ENCODE data around the gene LIPC.

LIPC gene

DNA sequence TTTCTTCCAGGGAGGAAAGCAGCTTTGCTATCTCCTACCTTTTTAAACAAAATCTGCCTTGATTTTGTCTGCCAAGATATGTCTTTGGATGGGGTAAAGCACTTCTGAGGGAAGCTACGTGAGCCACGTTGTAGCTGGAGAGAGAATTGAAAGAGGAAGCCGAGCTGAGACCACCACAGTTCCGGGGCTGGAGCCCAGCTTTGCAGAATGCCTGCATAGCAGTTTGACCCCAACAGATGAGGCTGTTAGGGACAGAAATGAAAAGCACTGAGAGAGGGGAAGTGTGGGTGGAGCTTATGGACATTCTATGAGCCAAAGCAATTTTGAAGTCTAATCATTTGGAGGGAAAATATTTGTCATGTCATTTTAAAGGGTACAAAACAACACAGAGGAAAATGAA is 45.4 kb downstream of the LIPC start:
- DNase-seq (ENCODE audit: insufficient read length): no peak
- no peak for FAIRE-seq
- TF ChIP-seq POLR2A (IDR thresholded peaks at IDR 0.05; ENCODE audit: low read depth, low read length) (no peak), TAF1 (IDR thresholded peaks at IDR 0.05; ENCODE audit: borderline replicate concordance, low read depth, low read length) (no peak), POLR2AphosphoS5 (IDR thresholded peaks at IDR 0.05; ENCODE audit: low read depth, low read length) (no peak)

GRCh38 chr15:58478035-58478434 is 46.2 kb downstream of the LIPC start:
- TF ChIP-seq POLR2AphosphoS5 (IDR thresholded peaks at IDR 0.05; ENCODE audit: low read depth, low read length): no peak
- no peak for TF ChIP-seq POLR2A (IDR thresholded peaks at IDR 0.05; ENCODE audit: low read depth, low read length)
- no peak for TF ChIP-seq TAF1 (IDR thresholded peaks at IDR 0.05; ENCODE audit: borderline replicate concordance, low read depth, low read length)
- FAIRE-seq (no peak), DNase-seq (ENCODE audit: insufficient read length) (no peak)

GRCh38 chr15:58478579-58478978 is 46.8 kb downstream of the LIPC start:
- FAIRE-seq (no peak), DNase-seq (ENCODE audit: insufficient read length) (no peak)
- TF ChIP-seq POLR2A (IDR thresholded peaks at IDR 0.05; ENCODE audit: low read depth, low read length) (no peak), TAF1 (IDR thresholded peaks at IDR 0.05; ENCODE audit: borderline replicate concordance, low read depth, low read length) (no peak), POLR2AphosphoS5 (IDR thresholded peaks at IDR 0.05; ENCODE audit: low read depth, low read length) (no peak)

DNA sequence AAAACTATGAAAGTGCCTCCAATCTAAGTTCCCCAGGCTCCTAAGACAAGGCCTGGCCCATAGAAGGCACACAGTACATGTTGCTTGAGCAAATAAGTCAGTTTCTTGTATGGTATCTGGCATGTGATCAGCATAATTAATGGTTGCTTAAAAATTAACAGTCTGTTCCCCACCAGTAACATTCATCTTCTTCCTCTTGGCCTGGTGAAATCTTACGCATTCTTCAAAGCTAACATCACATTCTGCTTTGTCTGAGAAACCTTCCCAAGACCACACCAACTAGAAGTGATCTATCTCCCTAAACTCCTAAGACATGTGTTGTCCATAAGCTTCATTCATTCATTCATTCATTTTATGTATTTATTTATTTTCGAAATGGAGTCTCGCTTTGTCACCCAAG is 48.1 kb downstream of the LIPC start:
- TF ChIP-seq POLR2AphosphoS5 (IDR thresholded peaks at IDR 0.05; ENCODE audit: low read depth, low read length) (no peak), TAF1 (IDR thresholded peaks at IDR 0.05; ENCODE audit: borderline replicate concordance, low read depth, low read length) (no peak), POLR2A (IDR thresholded peaks at IDR 0.05; ENCODE audit: low read depth, low read length) (no peak)
- FAIRE-seq: no peak

DNA sequence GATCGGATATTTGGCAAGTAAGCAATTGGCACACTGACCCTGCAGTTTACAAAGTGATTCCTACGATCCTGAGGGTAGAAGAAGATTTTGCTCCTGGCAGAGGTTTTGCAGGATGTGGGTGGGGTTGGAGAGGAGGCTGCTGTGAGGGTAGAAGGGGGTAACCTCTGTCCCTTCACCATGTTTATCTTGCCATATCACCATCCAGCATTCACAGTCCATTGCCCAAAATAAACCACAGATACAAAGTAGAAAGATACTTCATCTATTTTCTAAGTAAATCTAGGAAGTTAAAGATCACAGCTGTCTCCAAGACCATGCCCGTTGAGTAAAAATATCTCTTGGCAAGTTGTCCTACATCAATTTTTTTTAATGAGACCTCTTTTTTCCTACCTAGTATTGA is 51.6 kb downstream of the LIPC start:
- DNase-seq (ENCODE audit: insufficient read length) (no peak), FAIRE-seq (no peak)
- TF ChIP-seq POLR2A (IDR thresholded peaks at IDR 0.05; ENCODE audit: low read depth, low read length) (no peak), TAF1 (IDR thresholded peaks at IDR 0.05; ENCODE audit: borderline replicate concordance, low read depth, low read length) (no peak), POLR2AphosphoS5 (IDR thresholded peaks at IDR 0.05; ENCODE audit: low read depth, low read length) (no peak)

More for the DNA sequence above, 48.1 kb downstream of the LIPC start:
- DNase-seq (ENCODE audit: insufficient read length): no peak

DNA sequence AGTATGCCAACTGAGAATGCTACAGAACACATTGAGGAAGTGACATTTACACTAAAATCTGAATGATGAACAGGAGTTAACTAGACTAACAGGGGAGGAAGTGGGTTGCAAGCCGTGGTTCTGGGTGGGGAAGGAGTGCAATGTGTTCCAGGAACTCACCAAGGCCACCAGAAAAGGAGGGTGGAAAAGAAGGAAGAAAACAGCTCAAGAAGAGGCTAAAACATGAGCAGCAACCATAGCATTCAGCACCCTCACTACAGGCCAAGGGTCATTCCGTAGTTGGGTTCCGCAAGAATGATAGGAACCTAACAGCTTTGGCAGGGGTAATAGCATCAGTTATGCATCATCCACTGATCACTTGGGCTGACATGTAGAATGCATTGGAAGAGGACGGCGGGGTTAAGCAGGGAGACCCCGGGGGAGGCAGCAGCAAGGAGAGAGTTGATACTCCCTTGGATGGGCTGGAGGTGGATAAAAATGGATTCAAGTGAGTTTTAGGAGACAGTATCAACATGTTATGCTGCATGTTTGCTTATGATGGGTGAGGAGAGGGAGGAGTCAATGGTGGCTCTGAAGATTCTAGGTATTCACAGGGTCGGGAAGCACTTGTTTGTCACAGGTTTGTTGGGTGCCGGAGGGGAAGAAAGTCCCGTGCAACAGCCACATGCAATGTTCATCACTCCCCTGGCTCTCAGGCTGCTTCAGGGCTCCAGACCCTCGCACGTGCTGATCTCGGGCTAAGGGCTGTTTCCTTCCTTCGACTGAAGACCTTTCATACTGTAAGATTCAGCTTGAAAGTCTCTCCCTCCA is 53.2 kb downstream of the LIPC start:
- TF ChIP-seq POLR2A (IDR thresholded peaks at IDR 0.05; ENCODE audit: low read depth, low read length) (no peak), TAF1 (IDR thresholded peaks at IDR 0.05; ENCODE audit: borderline replicate concordance, low read depth, low read length) (no peak), POLR2AphosphoS5 (IDR thresholded peaks at IDR 0.05; ENCODE audit: low read depth, low read length) (no peak)
- DNase-seq (ENCODE audit: insufficient read length) (no peak), FAIRE-seq (no peak)

GRCh38 chr15:58486062-58486461 is 54.3 kb downstream of the LIPC start:
- DNase-seq (ENCODE audit: insufficient read length) (no peak), FAIRE-seq (no peak)
- TF ChIP-seq POLR2A (IDR thresholded peaks at IDR 0.05; ENCODE audit: low read depth, low read length) (no peak), POLR2AphosphoS5 (IDR thresholded peaks at IDR 0.05; ENCODE audit: low read depth, low read length) (no peak), TAF1 (IDR thresholded peaks at IDR 0.05; ENCODE audit: borderline replicate concordance, low read depth, low read length) (no peak)

DNA sequence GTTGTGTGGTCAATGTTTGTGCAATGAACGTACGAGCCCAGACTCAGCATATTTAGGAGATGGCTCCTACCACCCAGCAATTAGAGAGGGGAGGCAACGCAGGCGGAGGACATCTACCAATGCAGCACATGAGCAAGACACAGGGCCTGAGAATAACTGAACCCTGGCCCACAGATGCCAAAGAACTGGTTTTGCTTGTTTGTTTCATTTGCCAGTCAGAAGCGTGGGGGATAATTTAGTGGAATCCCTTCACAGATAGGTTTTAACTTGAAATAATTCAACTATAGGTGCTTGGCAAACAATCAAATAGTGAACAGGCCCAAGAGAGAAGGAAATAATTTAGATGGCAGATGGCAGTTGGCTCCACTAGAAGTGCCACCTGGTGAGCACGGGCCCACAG is 54.8 kb downstream of the LIPC start:
- no peak for DNase-seq (ENCODE audit: insufficient read length)
- no peak for TF ChIP-seq TAF1 (IDR thresholded peaks at IDR 0.05; ENCODE audit: borderline replicate concordance, low read depth, low read length)
- TF ChIP-seq POLR2A (IDR thresholded peaks at IDR 0.05; ENCODE audit: low read depth, low read length): no peak
- TF ChIP-seq POLR2AphosphoS5 (IDR thresholded peaks at IDR 0.05; ENCODE audit: low read depth, low read length): no peak
- no peak for FAIRE-seq

DNA sequence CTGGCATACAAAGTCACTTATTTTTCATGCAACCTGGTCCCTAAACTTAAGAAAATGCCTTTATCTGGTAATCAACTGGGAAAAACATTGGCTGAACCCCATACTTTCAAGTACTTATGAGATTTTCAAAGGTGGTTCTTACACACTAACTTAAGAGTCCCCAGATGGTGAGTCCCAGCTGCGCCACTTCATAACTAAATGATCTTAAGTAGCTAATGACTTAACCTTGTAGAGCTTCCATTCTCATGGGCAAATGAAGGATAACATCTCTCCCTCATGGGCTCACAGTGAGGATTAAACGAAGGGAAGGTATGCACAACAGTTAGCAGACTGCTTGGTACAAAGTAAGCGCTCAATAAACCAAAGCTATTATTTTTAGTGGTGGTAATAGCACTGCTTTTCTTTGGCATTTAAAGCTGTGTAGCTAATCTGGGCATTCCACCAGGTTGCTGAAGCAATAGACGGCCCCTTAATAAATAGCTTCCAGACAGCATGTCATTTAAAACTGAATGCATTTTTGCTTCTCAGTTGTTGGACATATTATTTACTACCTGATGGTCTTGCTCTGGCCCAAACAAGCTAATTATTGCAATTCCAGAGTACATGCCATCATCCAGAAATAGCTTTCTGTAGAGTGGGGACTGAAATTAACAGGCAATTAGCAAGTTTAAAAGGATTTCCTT is 55.4 kb downstream of the LIPC start:
- DNase-seq (ENCODE audit: insufficient read length): no peak
- FAIRE-seq: no peak
- TF ChIP-seq TAF1 (IDR thresholded peaks at IDR 0.05; ENCODE audit: borderline replicate concordance, low read depth, low read length) (no peak), POLR2A (IDR thresholded peaks at IDR 0.05; ENCODE audit: low read depth, low read length) (no peak), POLR2AphosphoS5 (IDR thresholded peaks at IDR 0.05; ENCODE audit: low read depth, low read length) (no peak)

GRCh38 chr15:58487724-58488120 is 55.9 kb downstream of the LIPC start:
- no peak for DNase-seq (ENCODE audit: insufficient read length)
- TF ChIP-seq POLR2AphosphoS5 (IDR thresholded peaks at IDR 0.05; ENCODE audit: low read depth, low read length): no peak
- TF ChIP-seq TAF1 (IDR thresholded peaks at IDR 0.05; ENCODE audit: borderline replicate concordance, low read depth, low read length): no peak
- TF ChIP-seq POLR2A (IDR thresholded peaks at IDR 0.05; ENCODE audit: low read depth, low read length): no peak
- FAIRE-seq: no peak

DNA sequence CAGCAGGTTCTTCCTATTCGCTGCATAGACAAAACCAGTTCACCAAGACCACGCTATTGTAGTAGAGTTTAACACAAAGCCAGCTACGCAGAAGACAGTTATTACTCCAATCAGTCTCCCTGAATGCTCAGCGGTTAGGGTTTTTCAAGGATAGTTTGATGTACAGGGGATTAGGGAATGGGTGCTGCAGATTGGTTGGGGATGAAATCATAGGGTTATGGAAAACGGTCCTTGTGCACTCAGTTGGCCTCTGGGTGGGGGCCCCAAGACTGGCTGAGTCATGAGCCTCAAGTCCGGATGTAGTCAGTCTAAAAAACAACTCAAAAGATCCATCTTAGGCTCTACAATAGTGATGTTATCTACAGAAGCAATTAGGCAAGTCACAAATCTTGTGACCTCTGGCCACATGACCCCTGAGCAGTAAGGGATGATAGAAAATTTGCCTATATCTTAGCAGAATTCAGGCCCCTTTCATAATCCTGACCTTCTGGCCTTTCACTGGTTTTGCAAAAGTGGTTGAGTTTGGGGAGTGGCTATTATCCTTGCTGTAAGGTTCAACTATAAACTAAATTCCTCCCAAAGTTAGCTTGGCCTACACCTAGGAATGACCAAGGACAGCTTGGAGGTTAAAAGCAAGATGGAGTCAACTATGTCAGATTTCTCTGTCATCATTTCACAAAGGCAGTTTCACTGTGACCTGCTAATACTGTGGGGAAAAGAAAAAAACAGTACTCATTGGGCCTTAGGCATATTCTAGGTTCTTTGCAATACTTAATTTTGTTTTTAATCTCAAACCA is 57.7 kb downstream of the LIPC start:
- DNase-seq (ENCODE audit: insufficient read length): no peak
- TF ChIP-seq POLR2A (IDR thresholded peaks at IDR 0.05; ENCODE audit: low read depth, low read length): no peak
- TF ChIP-seq TAF1 (IDR thresholded peaks at IDR 0.05; ENCODE audit: borderline replicate concordance, low read depth, low read length): no peak
- TF ChIP-seq POLR2AphosphoS5 (IDR thresholded peaks at IDR 0.05; ENCODE audit: low read depth, low read length): no peak
- FAIRE-seq: no peak

Data from GM12892 (cell line).